HTERT RPE-1 (cell line): Measurements from ENCODE around the gene PINLYP.

Experiments used
- in situ Hi-C: fragments of 300-500 bp; cut with MboI; formaldehyde crosslinking; loops from 4 replicates; pipeline ENCODE4 v1.14.3; 2020; ENCODE audit warnings: low sequenced_read_pairs

The PINLYP gene

DNA sequence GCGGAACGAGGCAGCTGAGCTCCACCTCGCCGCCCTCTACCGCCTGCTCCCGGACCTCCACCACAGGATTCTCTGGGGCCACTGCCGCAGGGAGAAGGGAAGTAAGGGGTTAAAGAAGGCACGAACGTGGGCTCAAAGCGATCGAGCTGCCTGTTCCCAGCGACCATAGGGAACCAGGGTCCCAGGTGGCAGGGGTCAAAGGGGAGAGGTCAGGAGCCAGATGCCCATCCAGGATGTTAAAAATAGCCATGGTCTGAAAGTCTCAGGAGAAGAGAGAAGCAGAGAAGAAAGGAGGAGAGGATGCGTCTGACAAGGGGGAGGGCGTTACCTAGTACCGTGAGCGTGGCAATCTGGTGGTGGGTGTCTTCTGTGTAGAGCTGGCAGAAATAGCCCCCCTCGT is 51.2 kb downstream of the PINLYP start:
- in situ Hi-C loops, result no loop called here

DNA sequence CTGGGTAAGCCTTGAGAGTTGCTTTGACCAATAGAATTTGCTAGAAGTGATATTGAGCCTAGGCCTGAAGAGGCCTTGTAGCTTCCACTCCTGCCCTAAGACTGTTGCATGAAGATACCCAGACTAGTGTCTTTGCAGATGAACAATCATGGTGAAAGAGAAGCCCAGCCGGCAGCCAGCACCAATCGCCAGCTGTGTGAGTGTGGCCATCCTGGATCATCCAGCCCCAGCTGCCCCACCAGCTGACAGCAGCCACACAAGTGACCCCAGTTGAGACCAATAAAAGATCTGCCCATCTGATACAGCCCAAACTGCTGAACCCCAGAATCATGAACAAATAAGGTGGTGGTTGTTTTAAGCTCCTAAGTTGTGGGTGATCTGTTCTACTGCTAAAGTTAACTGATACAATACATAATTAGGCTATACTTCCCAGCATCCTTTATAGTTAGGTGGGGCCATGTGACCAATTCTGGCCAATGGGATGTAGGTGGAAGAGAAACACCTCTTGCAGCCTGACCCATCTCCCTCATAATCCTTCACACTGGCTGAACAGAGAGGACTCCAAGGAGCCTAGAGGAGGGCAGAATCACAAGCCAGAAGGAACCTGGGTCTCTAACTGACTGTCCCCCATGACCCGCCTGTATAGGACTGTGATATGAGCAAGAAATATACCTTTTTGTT is 53.2 kb downstream of the PINLYP start:
- in situ Hi-C loops, result no loop called here

DNA sequence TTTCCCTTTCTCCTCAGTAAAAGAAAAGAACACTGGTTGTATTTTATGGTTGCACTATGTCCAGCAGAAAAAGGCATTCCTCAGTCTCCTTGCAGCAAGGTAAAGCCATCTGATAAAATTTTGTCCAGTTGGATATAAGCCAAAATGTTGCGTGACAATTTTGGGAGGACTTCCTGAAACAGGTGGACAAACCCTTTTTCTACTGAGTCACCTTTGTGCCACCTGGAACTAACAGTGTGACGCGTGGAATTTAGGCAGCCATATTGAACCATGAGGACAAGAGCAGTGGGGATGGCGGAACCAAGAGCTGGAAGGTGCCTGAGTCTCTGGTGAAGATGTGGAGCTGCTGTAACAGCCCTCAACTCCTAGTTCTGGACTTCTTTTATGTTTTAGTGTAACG is 55.9 kb downstream of the PINLYP start:
- in situ Hi-C loops, result no loop called here
